Peyer's patch (tissue), 4 donors: ENCODE measurements around the gene CUTA. TPM values are rescaled to one million over a fixed set of nuclear protein-coding genes. Genes with fewer than 3 reads are reported as not detected.
A peak's percentile ranks its signal among the peaks of the same experiment; 100 is the strongest.
"Not testable (repeated sequence)": the region's sequence is repeated elsewhere in the genome, so short reads cannot be mapped to it uniquely, and the experiment has no call there.

Experiments used
- DNase-seq, 3 donors: peaks; one replicate each; pipeline ENCODE4 v3.0.0-alpha.2; 2017 to 2019
- H3K27ac ChIP-seq, 4 donors: fragments of 200-600 bp; sonication (generic); one replicate each; pipeline ENCODE4 v1.5.1; 2016 to 2019
- H3K27me3 ChIP-seq, 2 donors: fragments of 200-600 bp; sonication (generic); one replicate each; pipeline ENCODE4 v1.5.1; 2019
- H3K36me3 ChIP-seq, 3 donors: fragments of 200-600 bp; sonication (generic); one replicate each; pipeline ENCODE4 v1.5.1; 2016 to 2019
- H3K4me1 ChIP-seq, 4 donors: fragments of 200-600 bp; sonication (generic); one replicate each; pipeline ENCODE4 v1.5.1; 2016 to 2019
- H3K4me3 ChIP-seq, 4 donors: fragments of 200-600 bp; sonication (generic); 1 replicate in 3 of 4; 2 replicates in 1 of 4; pipeline ENCODE4 v1.5.1; 2016 to 2019; ENCODE audit warnings: mild to moderate bottlenecking in 1 of 4
- H3K9me3 ChIP-seq, 4 donors: fragments of 200-600 bp; sonication (generic); one replicate each; pipeline ENCODE4 v1.5.1; 2016 to 2019; ENCODE audit warnings: mild to moderate bottlenecking in 1 of 4
- POLR2A ChIP-seq, 2 donors: fragments of 450-650 bp; IDR thresholded peaks; one replicate each; pipeline ENCODE4 v1.5.1; 2017; ENCODE audit warnings: antibody characterized with exemption in 2 of 2, mild to moderate bottlenecking in 2 of 2, moderate library complexity in 2 of 2
- total RNA-seq, 4 donors: library from RNA; depleted of rRNA; stranded (reverse); fragments of >200 nt; gene quantifications; one replicate each; pipeline ENCODE4 v1.1.0, GENCODE V29; 2016
- TF ChIP-seq, protein P1 (sequence below), 6 experiments: fragments of 450-650 bp in 4 of 6; fragments of 200-600 bp in 2 of 6; sonication (generic) in 1 of 6; IDR thresholded peaks; one replicate each; pipeline ENCODE4 v1.5.1; 2017 to 2019; ENCODE audit warnings: antibody characterized with exemption in 6 of 6, mild to moderate bottlenecking in 3 of 6, moderate library complexity in 1 of 6

Gene CUTA
- total RNA-seq, 4 donors from 2014 or later = 43.7 to 134 (median 96.2) TPM

DNA sequence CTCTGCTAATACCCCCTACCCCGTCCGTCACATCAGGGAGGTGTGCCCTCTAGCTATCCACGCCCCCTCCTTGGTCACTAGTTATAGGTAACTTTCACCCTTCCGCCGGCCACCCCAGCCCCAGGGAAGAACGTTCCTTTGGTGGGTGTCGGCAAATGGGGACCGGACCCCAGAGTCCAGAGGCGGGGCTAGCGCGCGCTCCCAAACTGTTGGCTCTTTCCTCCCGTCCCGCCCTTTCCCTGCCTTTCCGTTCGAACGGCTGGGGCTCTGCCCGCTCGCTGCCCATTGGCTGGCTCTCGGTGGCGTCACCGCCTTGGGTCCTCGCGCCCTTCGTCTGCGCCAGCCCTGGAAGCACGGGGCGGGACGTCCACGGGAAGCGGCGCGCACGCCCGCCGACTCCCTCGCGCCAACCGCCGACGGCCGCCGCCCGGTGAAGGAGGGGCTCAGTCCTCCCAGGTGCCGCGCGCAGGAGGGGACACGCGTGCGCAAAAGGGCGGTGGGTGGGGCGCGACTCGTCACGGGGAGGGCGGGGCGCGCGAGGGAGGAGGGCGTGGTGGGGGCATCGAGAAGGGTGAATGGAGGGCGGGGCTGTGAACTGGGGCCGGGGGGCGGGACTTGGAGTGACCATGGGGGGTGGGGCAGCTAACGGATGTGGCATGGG is 7.7 kb downstream of the CUTA start:
- peaks cover 0 to 28% (median 0%) of the 10 kb centered on the region in 3 donors for H3K36me3 ChIP-seq
- H3K4me3 ChIP-seq = peak overlapping the region; percentile 91 to 99 (median 94)
- TF ChIP-seq, protein P1, sequence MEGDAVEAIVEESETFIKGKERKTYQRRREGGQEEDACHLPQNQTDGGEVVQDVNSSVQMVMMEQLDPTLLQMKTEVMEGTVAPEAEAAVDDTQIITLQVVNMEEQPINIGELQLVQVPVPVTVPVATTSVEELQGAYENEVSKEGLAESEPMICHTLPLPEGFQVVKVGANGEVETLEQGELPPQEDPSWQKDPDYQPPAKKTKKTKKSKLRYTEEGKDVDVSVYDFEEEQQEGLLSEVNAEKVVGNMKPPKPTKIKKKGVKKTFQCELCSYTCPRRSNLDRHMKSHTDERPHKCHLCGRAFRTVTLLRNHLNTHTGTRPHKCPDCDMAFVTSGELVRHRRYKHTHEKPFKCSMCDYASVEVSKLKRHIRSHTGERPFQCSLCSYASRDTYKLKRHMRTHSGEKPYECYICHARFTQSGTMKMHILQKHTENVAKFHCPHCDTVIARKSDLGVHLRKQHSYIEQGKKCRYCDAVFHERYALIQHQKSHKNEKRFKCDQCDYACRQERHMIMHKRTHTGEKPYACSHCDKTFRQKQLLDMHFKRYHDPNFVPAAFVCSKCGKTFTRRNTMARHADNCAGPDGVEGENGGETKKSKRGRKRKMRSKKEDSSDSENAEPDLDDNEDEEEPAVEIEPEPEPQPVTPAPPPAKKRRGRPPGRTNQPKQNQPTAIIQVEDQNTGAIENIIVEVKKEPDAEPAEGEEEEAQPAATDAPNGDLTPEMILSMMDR (IDR thresholded peaks at IDR 0.05) = no peak
- TF ChIP-seq POLR2A (IDR thresholded peaks at IDR 0.05) = peak; percentile 30 to 76
- no peaks in the 10 kb centered on the region for H3K27me3 ChIP-seq
- no peaks in the 10 kb centered on the region for H3K9me3 ChIP-seq
- peak; percentile 98 to 99 (median 98) for DNase-seq
- H3K27ac ChIP-seq = peak overlapping the region; percentile 98 to 100 (median 98)
- H3K4me1 ChIP-seq = peaks cover 0 to 12% (median 6%) of the 10 kb centered on the region in 4 donors

- Histone ChIP-seq H3K4me1 (peaks cover 0 to 7% (median 5%) of the 10 kb centered on the region in 4 donors), H3K4me3 (no peak overlapping the region), H3K9me3 (no peaks in the 10 kb centered on the region), H3K27me3 (no peaks in the 10 kb centered on the region), H3K36me3 (no peaks in the 10 kb centered on the region), H3K27ac (no peak overlapping the region)
- TF ChIP-seq, protein P1 (IDR thresholded peaks at IDR 0.05) = peak in 3 of 6 experiments; percentile 35 to 38 (median 36)
- no peak for TF ChIP-seq POLR2A (IDR thresholded peaks at IDR 0.05)
- peak in 1 of 3 donors; percentile 2 for DNase-seq
These were observed 10.7 kb downstream of the CUTA start for GRCh38 chr6:33407132-33407718.

GRCh38 chr6:33406126-33406525 is 11.8 kb downstream of the CUTA start:
- DNase-seq = no peak
- Histone ChIP-seq H3K27me3 (no peaks in the 10 kb centered on the region), H3K4me3 (no peak overlapping the region), H3K4me1 (no peaks in the 10 kb centered on the region), H3K36me3 (no peaks in the 10 kb centered on the region), H3K9me3 (no peaks in the 10 kb centered on the region), H3K27ac (no peak overlapping the region)
- TF ChIP-seq, protein P1 (IDR thresholded peaks at IDR 0.05) = no peak
- no peak for TF ChIP-seq POLR2A (IDR thresholded peaks at IDR 0.05)

DNA sequence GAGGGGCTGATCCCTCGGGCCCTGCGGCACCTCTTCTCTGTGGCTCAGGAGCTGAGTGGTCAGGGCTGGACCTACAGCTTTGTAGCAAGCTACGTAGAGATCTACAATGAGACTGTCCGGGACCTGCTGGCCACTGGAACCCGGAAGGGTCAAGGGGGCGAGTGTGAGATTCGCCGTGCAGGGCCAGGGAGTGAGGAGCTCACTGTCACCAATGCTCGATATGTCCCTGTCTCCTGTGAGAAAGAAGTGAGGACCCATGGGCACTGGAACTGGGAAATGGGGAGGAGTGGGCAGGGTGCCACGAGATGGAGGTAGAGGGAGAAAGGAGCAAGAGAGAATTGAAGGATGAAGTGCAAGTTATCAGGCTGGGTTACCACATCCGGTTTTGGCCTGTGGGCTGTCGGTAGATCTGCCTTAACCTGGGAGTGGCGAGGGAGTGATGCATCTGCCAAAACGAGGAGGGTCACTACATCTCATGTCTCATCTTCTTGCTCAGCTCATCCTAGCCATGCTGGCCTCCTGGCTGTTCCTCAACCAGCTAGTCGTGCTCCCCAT is 12.4 kb downstream of the CUTA start:
- Histone ChIP-seq H3K27me3 (no peaks in the 10 kb centered on the region), H3K36me3 (no peaks in the 10 kb centered on the region), H3K27ac (no peak overlapping the region), H3K4me1 (no peaks in the 10 kb centered on the region), H3K4me3 (no peak overlapping the region), H3K9me3 (no peaks in the 10 kb centered on the region)
- TF ChIP-seq, protein P1 (IDR thresholded peaks at IDR 0.05) = no peak
- no peak for TF ChIP-seq POLR2A (IDR thresholded peaks at IDR 0.05)
- DNase-seq = no peak

DNA sequence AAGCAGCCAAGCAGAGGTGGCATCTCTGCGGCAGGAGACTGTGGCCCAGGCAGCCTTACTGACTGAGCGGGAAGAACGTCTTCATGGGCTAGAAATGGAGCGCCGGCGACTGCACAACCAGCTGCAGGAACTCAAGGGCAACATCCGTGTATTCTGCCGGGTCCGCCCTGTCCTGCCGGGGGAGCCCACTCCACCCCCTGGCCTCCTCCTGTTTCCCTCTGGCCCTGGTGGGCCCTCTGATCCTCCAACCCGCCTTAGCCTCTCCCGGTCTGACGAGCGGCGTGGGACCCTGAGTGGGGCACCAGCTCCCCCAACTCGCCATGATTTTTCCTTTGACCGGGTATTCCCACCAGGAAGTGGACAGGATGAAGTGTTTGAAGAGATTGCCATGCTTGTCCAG is 13.0 kb downstream of the CUTA start:
- Histone ChIP-seq H3K4me3 (no peak overlapping the region), H3K27ac (no peak overlapping the region), H3K36me3 (no peaks in the 10 kb centered on the region), H3K27me3 (no peaks in the 10 kb centered on the region), H3K4me1 (no peaks in the 10 kb centered on the region), H3K9me3 (no peaks in the 10 kb centered on the region)
- no peak for TF ChIP-seq POLR2A (IDR thresholded peaks at IDR 0.05)
- peak in 1 of 3 donors; percentile 19 for DNase-seq

DNA sequence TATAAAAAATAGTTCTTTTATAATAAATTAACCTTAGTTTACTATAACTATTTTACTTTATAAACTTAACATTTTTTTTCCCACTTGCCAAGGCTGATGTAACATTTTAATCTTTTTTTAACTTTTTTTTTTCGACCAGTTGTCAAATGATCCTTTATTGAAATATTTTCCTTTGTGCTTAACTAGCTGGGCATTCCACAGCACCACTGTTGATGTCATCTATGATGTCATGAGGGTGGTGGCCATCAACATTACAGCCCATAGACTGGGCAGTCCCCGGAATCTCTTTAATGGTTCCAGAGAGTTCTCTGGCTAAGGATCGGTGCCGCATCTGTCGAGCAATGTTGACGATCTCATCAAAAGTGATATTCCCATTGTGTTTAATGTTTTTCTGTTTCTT is 18.0 kb downstream of the CUTA start:
- H3K4me3 ChIP-seq, H3K36me3 ChIP-seq, DNase-seq, H3K27me3 ChIP-seq, H3K4me1 ChIP-seq, H3K9me3 ChIP-seq, H3K27ac ChIP-seq: not testable (repeated sequence)

GRCh38 chr6:33398601-33399000 is 19.3 kb downstream of the CUTA start:
- not testable (repeated sequence) for H3K9me3 ChIP-seq, H3K4me3 ChIP-seq, H3K4me1 ChIP-seq, DNase-seq, H3K36me3 ChIP-seq, H3K27ac ChIP-seq, H3K27me3 ChIP-seq
